GM18868 (cell line): ENCODE measurements around the gene PFKFB4.

Experiments used
- ATAC-seq: cut with Tn5 transposase; IDR thresholded peaks from one replicate; pipeline ENCODE4 v1.9.1; 2021; ENCODE audit warnings: mild to moderate bottlenecking, moderate library complexity; ENCODE audit not compliant: unreplicated experiment

PFKFB4 gene

GRCh38 chr3:48585411-48585810 is 28.8 kb upstream of the PFKFB4 start:
- ATAC-seq: no peak

- ATAC-seq: no peak
Observed at GRCh38 chr3:48584836-48585235, 28.2 kb upstream of the PFKFB4 start.

GRCh38 chr3:48581621-48582481 is 25.2 kb upstream of the PFKFB4 start:
- ATAC-seq: no peak

GRCh38 chr3:48576647-48577046 is 20.0 kb upstream of the PFKFB4 start:
- no peak for ATAC-seq

GRCh38 chr3:48575366-48575765 is 18.8 kb upstream of the PFKFB4 start:
- ATAC-seq: no peak

GRCh38 chr3:48573973-48574585 is 17.5 kb upstream of the PFKFB4 start:
- no peak for ATAC-seq

- ATAC-seq: no peak
Observed at GRCh38 chr3:48572517-48572916, 15.9 kb upstream of the PFKFB4 start.

- ATAC-seq: no peak
Observed at GRCh38 chr3:48571938-48572337, 15.3 kb upstream of the PFKFB4 start.

GRCh38 chr3:48569808-48570450 is 13.3 kb upstream of the PFKFB4 start:
- ATAC-seq: no peak

GRCh38 chr3:48569400-48569799 is 12.8 kb upstream of the PFKFB4 start:
- ATAC-seq: no peak

- ATAC-seq: no peak
Observed at GRCh38 chr3:48568476-48568875, 11.9 kb upstream of the PFKFB4 start.

GRCh38 chr3:48567500-48567899 is 10.9 kb upstream of the PFKFB4 start:
- no peak for ATAC-seq

- ATAC-seq: no peak
Observed at GRCh38 chr3:48567090-48567489, 10.5 kb upstream of the PFKFB4 start.

GRCh38 chr3:48566401-48566760 is 9.8 kb upstream of the PFKFB4 start:
- ATAC-seq: no peak

GRCh38 chr3:48565591-48566400 is 9.2 kb upstream of the PFKFB4 start:
- no peak for ATAC-seq

GRCh38 chr3:48565186-48565585 is 8.6 kb upstream of the PFKFB4 start:
- no peak for ATAC-seq

GRCh38 chr3:48564667-48565066 is 8.1 kb upstream of the PFKFB4 start:
- ATAC-seq: no peak

GRCh38 chr3:48564022-48564421 is 7.4 kb upstream of the PFKFB4 start:
- no peak for ATAC-seq

- no peak for ATAC-seq
Observed at GRCh38 chr3:48563382-48563918, 6.8 kb upstream of the PFKFB4 start, which contains the start of gene UCN2. UCN2 (minus strand) TSS chr3:48563781; CDS start chr3:48563124, 657 bp downstream.

GRCh38 chr3:48562367-48563095 is 5.9 kb upstream of the PFKFB4 start:
- ATAC-seq: no peak
